HG03045 (cell line): Measurements from ENCODE around the gene OR2A12.
"Not testable (repeated sequence)": the region's sequence is repeated elsewhere in the genome, so short reads cannot be mapped to it uniquely, and the experiment has no call there.

Source experiments
- ATAC-seq: cut with Tn5 transposase; IDR thresholded peaks from one replicate; pipeline ENCODE4 v1.9.1; 2021; ENCODE audit warnings: mild to moderate bottlenecking, moderate library complexity; ENCODE audit not compliant: unreplicated experiment

OR2A12 gene

DNA sequence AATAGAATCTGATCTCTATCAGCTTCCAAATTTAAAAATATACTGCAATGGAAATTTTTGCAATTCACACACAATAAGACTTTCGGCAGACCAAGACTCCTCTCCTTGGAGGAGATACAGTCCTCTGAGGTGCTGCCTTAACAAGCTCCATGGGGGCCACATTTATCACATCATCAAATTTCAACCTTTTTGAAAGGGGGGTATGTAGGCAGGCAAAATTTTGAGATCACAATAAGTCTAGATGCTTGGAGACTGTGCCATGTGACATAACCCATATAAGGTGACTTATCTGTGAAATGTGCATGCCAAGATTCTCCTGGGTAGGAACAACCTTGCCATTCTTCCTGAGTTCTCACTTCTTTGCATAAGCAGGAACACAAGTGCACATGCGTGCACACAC, at the start of gene OR2A12:
Gene OR2A12, plus strand, starts transcription at position 301 of the 400 bp plus-strand sequence. CDS start 8,830 bp downstream, outside the sequence.
- no peak for ATAC-seq

GRCh38 chr7:144036302-144036885, 49.7 kb upstream of the OR2A12 start:
- ATAC-seq, result no peak

- ATAC-seq, result no peak
Measured at GRCh38 chr7:144037414-144038035, 48.6 kb upstream of the OR2A12 start.

GRCh38 chr7:144038887-144039286, 47.2 kb upstream of the OR2A12 start:
- ATAC-seq, result no peak

GRCh38 chr7:144048648-144049047, 37.4 kb upstream of the OR2A12 start, which contains the start of gene OR2A5:
TSS of gene OR2A5 (plus strand) at chr7:144048948. CDS start at chr7:144050402, 1,454 bp downstream.
- no peak for ATAC-seq

DNA sequence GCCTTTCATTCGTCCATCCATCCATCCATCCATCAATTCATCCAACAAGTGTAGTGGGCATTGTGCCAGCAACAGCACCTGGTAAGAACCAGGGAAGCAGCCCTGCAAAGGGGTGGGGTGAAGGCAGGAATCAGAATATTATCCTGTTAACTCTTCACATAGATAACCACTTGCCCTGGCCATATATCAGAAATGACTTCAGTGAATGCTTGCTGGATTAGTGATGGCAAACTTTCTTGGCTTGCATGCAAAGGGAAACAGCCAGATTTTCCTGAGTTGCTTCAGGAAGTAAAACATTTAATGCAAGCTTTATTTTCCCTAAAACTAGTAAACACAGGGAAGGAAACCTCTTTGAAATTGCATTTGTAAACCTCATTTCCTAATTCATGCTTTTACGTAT, 36.6 kb upstream of the OR2A12 start:
- ATAC-seq, result no peak

- ATAC-seq, result no peak
Measured at GRCh38 chr7:144050093-144050492, 36.0 kb upstream of the OR2A12 start.

- ATAC-seq, result not testable (repeated sequence)
Measured at GRCh38 chr7:144050884-144051283, 35.2 kb upstream of the OR2A12 start.

DNA sequence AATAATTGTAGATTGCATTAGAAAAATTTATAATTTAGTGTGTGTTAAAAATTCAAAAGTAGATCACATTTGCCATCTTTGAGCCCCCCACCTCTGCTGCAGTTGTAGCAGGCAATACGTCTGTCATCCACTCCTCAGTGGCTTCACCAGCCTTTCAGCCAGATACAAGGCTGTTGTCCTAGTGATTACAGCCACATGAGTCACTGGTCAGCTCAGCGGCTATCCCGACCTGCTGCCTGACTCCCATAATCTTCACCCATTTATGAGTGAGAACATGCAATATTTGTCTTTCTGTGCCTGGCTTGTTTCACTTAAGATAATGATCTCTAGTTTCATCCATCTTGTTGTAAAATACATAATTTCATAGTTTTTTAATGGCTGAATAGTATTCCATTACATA, 28.1 kb upstream of the OR2A12 start:
- ATAC-seq, result no peak

- ATAC-seq, result no peak
Measured at GRCh38 chr7:144063710-144064109, 22.4 kb upstream of the OR2A12 start.

GRCh38 chr7:144069511-144069910, 16.6 kb upstream of the OR2A12 start, which contains the start of gene OR2A25:
TSS of gene OR2A25 (plus strand) at chr7:144069811. CDS start at chr7:144074220, 4,409 bp downstream.
- no peak for ATAC-seq

DNA sequence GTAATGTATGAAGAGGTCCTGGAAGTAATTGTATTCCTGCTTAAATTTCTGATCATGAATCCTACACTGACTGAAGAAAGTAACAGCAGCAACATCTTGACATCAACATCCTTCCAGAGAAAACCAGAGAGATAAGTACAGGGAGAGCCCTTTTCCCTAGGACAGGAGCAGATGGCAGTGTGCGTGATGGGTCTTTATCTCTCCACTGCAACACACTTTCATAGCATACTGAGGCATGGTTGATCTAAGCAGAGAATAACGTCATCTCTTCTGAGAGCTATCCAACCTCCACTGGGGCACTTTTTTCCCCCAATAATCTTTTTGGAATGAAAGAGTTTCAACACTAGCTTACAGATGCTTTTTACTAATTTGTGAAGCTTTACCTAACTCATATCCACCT, 16.1 kb upstream of the OR2A12 start:
- ATAC-seq, result no peak

GRCh38 chr7:144074374-144074773, 11.7 kb upstream of the OR2A12 start:
- ATAC-seq, result no peak

DNA sequence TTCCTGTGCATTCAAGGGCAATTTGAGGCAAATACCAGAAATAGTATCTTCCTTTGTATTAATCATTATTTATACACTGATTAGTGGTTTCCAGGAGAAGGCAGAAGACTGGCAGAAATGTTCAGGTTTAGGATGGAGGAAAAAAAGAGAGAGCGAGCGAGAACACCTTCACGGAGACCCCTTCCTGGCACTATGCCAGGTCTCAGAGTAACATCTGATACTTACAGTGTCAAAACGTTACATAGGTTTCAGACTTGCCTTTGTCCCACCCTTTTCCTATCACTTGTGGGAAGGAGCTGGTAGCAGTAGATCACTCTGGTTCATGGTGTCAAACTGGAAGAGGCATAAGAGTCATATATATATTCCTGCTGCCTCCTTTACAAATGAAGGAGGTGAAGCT, 652 bp downstream of the OR2A12 start:
- no peak for ATAC-seq

DNA sequence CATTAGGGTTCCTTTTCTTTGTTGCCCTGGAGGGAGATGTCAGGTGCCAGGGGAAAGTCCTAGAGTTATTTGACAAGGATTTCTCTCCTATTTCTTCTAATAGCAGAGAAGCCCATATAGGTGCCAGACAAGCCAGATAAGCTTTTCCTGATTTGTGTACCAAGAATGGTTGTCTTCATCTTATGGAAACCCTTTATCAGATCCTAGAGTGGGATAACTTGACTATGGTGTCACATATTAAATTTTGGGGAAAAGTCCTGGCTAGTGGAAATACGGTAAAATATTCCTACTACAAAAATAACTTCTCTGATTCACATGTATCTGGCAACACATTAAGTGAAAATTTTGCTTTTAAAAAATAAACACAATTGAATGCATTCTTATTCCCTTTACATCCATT, 1.2 kb downstream of the OR2A12 start:
- ATAC-seq, result no peak

GRCh38 chr7:144090667-144091066, 4.6 kb downstream of the OR2A12 start:
- no peak for ATAC-seq

GRCh38 chr7:144098776-144099175, 12.7 kb downstream of the OR2A12 start:
- no peak for ATAC-seq

GRCh38 chr7:144100607-144101006, 14.5 kb downstream of the OR2A12 start:
- no peak for ATAC-seq

DNA sequence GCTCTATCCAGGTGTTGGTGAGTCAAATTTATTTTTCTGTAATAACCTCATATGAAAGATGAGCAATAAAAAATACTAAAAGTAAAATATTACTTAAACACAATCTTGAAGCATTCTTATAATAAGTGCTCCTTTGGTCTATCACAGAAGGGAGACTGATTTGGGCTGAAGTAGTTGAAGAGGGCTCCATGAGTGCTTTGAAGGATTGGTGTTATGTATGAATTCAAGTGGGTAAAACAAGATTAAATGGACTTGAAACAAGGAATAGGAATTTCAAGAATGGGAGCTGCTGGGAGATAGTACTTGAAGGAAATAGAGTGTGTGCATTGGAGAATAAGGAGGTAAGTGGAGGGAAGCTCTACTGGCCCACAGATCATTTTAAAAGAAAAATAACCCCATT, 16.0 kb downstream of the OR2A12 start:
- ATAC-seq, result no peak

DNA sequence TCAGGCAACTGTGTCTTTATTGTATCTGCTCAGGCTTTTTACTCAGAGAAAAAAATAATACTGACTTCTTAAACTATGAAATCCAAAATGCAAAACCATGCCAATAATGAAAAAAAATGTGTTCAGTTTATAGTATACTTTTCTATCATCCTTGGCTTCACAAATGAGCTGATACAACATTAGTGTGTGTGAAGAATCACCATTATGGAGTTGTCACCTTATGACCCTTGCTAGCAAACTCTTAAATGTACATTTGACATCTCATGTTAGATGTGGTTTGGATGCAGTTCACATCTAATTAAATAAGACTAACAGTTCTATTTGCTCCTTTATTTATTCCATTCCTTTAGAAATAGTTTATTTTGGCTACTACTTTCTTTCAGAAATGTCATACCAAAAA, 19.1 kb downstream of the OR2A12 start:
- ATAC-seq, result no peak

GRCh38 chr7:144109283-144109682, 23.2 kb downstream of the OR2A12 start, which contains the start of gene OR2A2:
TSS of gene OR2A2 (plus strand) at chr7:144109583. CDS start at chr7:144109583, 0 bp downstream.
- ATAC-seq, result no peak

DNA sequence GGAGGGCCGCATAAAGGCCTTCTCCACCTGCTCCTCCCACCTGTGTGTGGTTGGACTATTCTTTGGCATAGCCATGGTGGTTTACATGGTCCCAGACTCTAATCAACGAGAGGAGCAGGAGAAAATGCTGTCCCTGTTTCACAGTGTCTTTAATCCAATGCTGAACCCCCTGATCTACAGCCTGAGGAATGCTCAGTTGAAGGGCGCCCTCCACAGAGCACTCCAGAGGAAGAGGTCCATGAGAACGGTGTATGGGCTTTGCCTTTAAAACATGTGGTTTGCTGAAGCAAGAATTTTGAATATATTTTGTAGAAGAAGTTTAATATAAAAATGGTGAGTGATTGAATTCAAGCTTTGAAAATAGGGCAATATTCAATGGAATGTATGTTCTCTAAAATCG, 24.2 kb downstream of the OR2A12 start:
- no peak for ATAC-seq

DNA sequence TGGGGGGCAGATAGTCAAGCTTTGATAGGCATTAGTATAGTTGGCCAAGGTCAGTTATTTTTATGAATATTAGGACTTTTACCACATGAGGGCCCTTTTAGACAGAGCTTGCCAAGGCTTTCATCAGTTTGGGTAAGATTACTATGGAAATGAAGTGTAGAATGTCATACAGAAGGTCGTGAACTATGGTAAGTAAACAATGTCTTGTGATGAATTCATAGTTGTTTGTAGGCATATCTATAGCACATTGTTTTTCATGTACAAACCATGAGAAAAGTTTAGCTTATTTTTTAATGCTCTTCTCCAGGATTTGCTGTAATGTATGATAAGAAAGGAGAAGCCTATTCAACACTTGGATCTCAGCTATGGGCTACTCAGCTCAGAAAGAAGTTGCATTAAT, 27.6 kb downstream of the OR2A12 start:
- no peak for ATAC-seq
